IMR-90 (cell line): ENCODE measurements around the gene GPC6. TPM values are rescaled to one million over a fixed set of nuclear protein-coding genes. Genes with fewer than 3 reads are reported as not detected.

Experiments used
- ATAC-seq: fragments of 200-7000 bp; cut with Tn5 transposase; 2 replicates; pipeline ENCODE4 v1.9.1; 2020; ENCODE audit warnings: low read depth, mild to moderate bottlenecking, moderate library complexity
- BruUV-seq: library from RNA; stranded (reverse); fragments of 400-500 nt; replicated peaks from 2 replicates; lab custom pipeline; 2021; lab: Mats Ljungman, UMichigan
- CTCF ChIA-PET: fragments of 300-600 bp; formaldehyde crosslinking; extraction: SDS; loops from one replicate; lab custom pipeline; 2021; ENCODE audit warnings: antibody characterized with exemption; lab: Yijun Ruan, JAX
- POLR2A ChIA-PET: fragments of 300-600 bp; sonication (Branson Sonifier 250); formaldehyde crosslinking; loops from one replicate; lab custom pipeline; 2022; ENCODE audit warnings: antibody characterized with exemption; ENCODE audit not compliant: unreplicated experiment; lab: Charles Lee
- DNase-seq: peaks from one replicate; pipeline ENCODE4 v3.0.0; 2013
- H2AFZ ChIP-seq: replicated peaks from 2 replicates; pipeline ENCODE3; 2013; ENCODE audit warnings: low read length, mild to moderate bottlenecking; ENCODE audit not compliant: poor library complexity
- H2AK5ac ChIP-seq: 2 replicates; pipeline ENCODE4 v1.6.1; 2013; ENCODE audit warnings: low read depth, low read length, inconsistent platforms
- H2AK9ac ChIP-seq: replicated peaks from 2 replicates; pipeline ENCODE3; 2013; ENCODE audit warnings: mild to moderate bottlenecking, low read depth, low read length, moderate library complexity; ENCODE audit not compliant: poor library complexity
- H2BK120ac ChIP-seq: 2 replicates; pipeline ENCODE4 v1.6.1; 2013; ENCODE audit warnings: low read depth, low read length, inconsistent platforms
- H2BK15ac ChIP-seq: 3 replicates; pipeline ENCODE4 v1.6.1; 2013; ENCODE audit warnings: low read depth, low read length, inconsistent platforms
- H2BK20ac ChIP-seq: 2 replicates; pipeline ENCODE4 v1.6.1; 2013; ENCODE audit warnings: low read depth, mild to moderate bottlenecking, inconsistent platforms, low read length, moderate library complexity
- H2BK5ac ChIP-seq: 2 replicates; pipeline ENCODE4 v1.6.1; 2013; ENCODE audit warnings: mild to moderate bottlenecking, low read depth, low read length, inconsistent platforms; ENCODE audit not compliant: poor library complexity, severe bottlenecking
- H3K14ac ChIP-seq: replicated peaks from 2 replicates; pipeline ENCODE4 v1.6.1; 2013; ENCODE audit warnings: low read depth, low read length, inconsistent platforms
- H3K18ac ChIP-seq: 2 replicates; pipeline ENCODE4 v1.6.1; 2013; ENCODE audit warnings: low read depth, low read length, control low read depth
- H3K23ac ChIP-seq: 2 replicates; pipeline ENCODE4 v1.6.1; 2013; ENCODE audit warnings: low read depth, low read length, inconsistent platforms
- H3K27ac ChIP-seq: 2 replicates; pipeline ENCODE4 v1.5.1; 2013; ENCODE audit warnings: mild to moderate bottlenecking, control low read depth, low read length; ENCODE audit not compliant: insufficient read depth
- H3K27me3 ChIP-seq: 2 replicates; pipeline ENCODE4 v1.6.1; 2013; ENCODE audit warnings: low read length; ENCODE audit not compliant: control insufficient read depth, insufficient read depth
- H3K36me3 ChIP-seq: 2 replicates; pipeline ENCODE4 v1.6.1; 2013; ENCODE audit warnings: low read length, mixed read lengths; ENCODE audit not compliant: control insufficient read depth, insufficient read depth
- H3K4ac ChIP-seq: 2 replicates; pipeline ENCODE4 v1.6.1; 2013; ENCODE audit warnings: low read depth, low read length, inconsistent platforms
- H3K4me1 ChIP-seq: 2 replicates; pipeline ENCODE4 v1.6.1; 2013; ENCODE audit warnings: low read length, mixed read lengths; ENCODE audit not compliant: control insufficient read depth, insufficient read depth
- H3K4me2 ChIP-seq: 2 replicates; pipeline ENCODE4 v1.6.1; 2013; ENCODE audit warnings: low read depth, mild to moderate bottlenecking, control low read depth, low read length, moderate library complexity
- H3K4me3 ChIP-seq: 2 replicates; pipeline ENCODE4 v1.5.1; 2013; ENCODE audit warnings: low read depth, mild to moderate bottlenecking, control low read depth, low read length, moderate library complexity; ENCODE audit not compliant: insufficient read depth
- H3K56ac ChIP-seq: 2 replicates; pipeline ENCODE4 v1.6.1; 2013; ENCODE audit warnings: low read length, inconsistent platforms; ENCODE audit not compliant: insufficient read depth; ENCODE audit errors: extremely low read depth
- H3K79me1 ChIP-seq, 2 experiments: 2 replicates each; pipeline ENCODE4 v1.6.1; 2013; ENCODE audit warnings: low read length in 2 of 2, inconsistent platforms in 1 of 2, low read depth in 1 of 2
- H3K9ac ChIP-seq: 2 replicates; pipeline ENCODE4 v1.6.1; 2013; ENCODE audit warnings: low read depth, low read length, control low read depth
- H3K9me1 ChIP-seq: 2 replicates; pipeline ENCODE4 v1.6.1; 2013; ENCODE audit warnings: low read length, inconsistent platforms; ENCODE audit not compliant: insufficient read depth
- H3K9me3 ChIP-seq: 2 replicates; pipeline ENCODE4 v1.6.1; 2013; ENCODE audit warnings: low read length; ENCODE audit not compliant: control insufficient read depth, insufficient read depth
- H4K20me1 ChIP-seq: 2 replicates; pipeline ENCODE4 v1.6.1; 2013; ENCODE audit warnings: low read length, inconsistent platforms; ENCODE audit not compliant: insufficient read depth
- H4K5ac ChIP-seq: 2 replicates; pipeline ENCODE4 v1.6.1; 2013; ENCODE audit warnings: mild to moderate bottlenecking, low read depth, low read length, control low read depth
- H4K8ac ChIP-seq, 2 experiments: 2 replicates each; pipeline ENCODE4 v1.6.1; 2013; ENCODE audit warnings: low read depth in 2 of 2, low read length in 2 of 2, control low read depth in 1 of 2, inconsistent platforms in 1 of 2
- H4K91ac ChIP-seq: 2 replicates; pipeline ENCODE4 v1.6.1; 2013; ENCODE audit warnings: low read depth, low read length, inconsistent platforms; ENCODE audit not compliant: insufficient read depth
- CEBPB ChIP-seq: IDR thresholded peaks from 2 replicates; pipeline ENCODE4 v1.6.1; 2012; ENCODE audit warnings: low read depth, low read length, improper control_type of control experiment
- ELK1 ChIP-seq: fragments of 150-350 bp; IDR thresholded peaks from 2 replicates; pipeline ENCODE4 v1.6.1; 2016; ENCODE audit warnings: low read depth, mild to moderate bottlenecking, low read length, moderate library complexity, borderline replicate concordance
- WGBS, 2 experiments: methylation state at CpG; one replicate each; pipeline versions ENCODE4 v1.1.5 to v1.1.7; 2013; ENCODE audit warnings: missing lambda C conversion rate in 2 of 2; ENCODE audit not compliant: insufficient read length in 1 of 2; ENCODE audit errors: extremely low coverage in 2 of 2; 5-methylcytosine and 5-hydroxymethylcytosine counted together
- dilution Hi-C: fragments of 300-500 bp; cut with HindIII; formaldehyde crosslinking; loops from one replicate; pipeline ENCODE4 v1.14.3; 2018; ENCODE audit warnings: low sequenced_read_pairs; ENCODE audit not compliant: unreplicated experiment
- in situ Hi-C: fragments of 300-500 bp; cut with MboI; formaldehyde crosslinking; loops from 3 replicates; pipeline ENCODE4 v1.14.3; 2019; ENCODE audit warnings: low sequenced_read_pairs, inconsistent platforms, mixed read lengths
- intact Hi-C: fragments of 100-400 bp; cut with micrococcal nuclease; formaldehyde crosslinking; loops from 2 replicates; pipeline ENCODE4 v1.10.0; 2022
- polyA plus RNA-seq, 3 experiments: library from polyadenylated mRNA; depleted of rRNA; stranded (reverse); fragments of >200 nt; gene quantifications; 2 replicates each; pipeline ENCODE4 v1.2.3, GENCODE V29; 2012; ENCODE audit warnings: low replicate concordance in 1 of 3
- total RNA-seq: library from RNA; depleted of rRNA; stranded (reverse); fragments of >200 nt; gene quantifications from 2 replicates; pipeline ENCODE4 v1.2.3, GENCODE V29; 2012

GPC6 gene
- total and polyA plus RNA-seq, 2 of the 4 experiments (the other 2 are of a cell fraction) = 14.9 to 39.4 TPM

- no peaks in the 10 kb centered on the region for H3K9me1 ChIP-seq
- ATAC-seq = no peak
- ChIA-PET CTCF (interaction anchor here (0.6 to 1.1 kb wide), 2 partner anchors 189 to 339 kb away, joined by 3 read pairs; no protein-coding TSS in a partner anchor), POLR2A (no interaction called here)
- H3K4me3 ChIP-seq = no peak overlapping the region
- H4K5ac ChIP-seq = peak overlapping the region; percentile 75; the same call in 1 of the 2 replicates
- peaks cover 7% of the 10 kb centered on the region; the same call in 1 of the 2 replicates for H3K4me1 ChIP-seq
- H2BK15ac ChIP-seq = peak overlapping the region; percentile 45; the same call in 2 of the 3 replicates
- peak overlapping the region; percentile 31 for H2BK5ac ChIP-seq
- in situ Hi-C loops (no loop called here), dilution Hi-C loops (no loop called here), intact Hi-C loops (loop anchor here (5.0 kb wide), 1 partner anchor 550 kb away; the partner anchor contains the start of gene GPC6)
- H2BK120ac ChIP-seq = peak overlapping the region; percentile 62
- WGBS, 2 experiments = 93% methylated on average over 3 of the region's 5 CpGs; no CpG with 5 or more reads in 1 of the 2 experiments
- H2AK5ac ChIP-seq = peak overlapping the region; percentile 56; the same call in 1 of the 2 replicates
- H3K9ac ChIP-seq = no peak overlapping the region
- TF ChIP-seq ELK1 = no peak
- 0 out of 2 replicates have a peak, but pooled peaks have one; percentile 14 for TF ChIP-seq CEBPB
- peak overlapping the region; percentile 74 for H3K4ac ChIP-seq
- peak overlapping the region; percentile 83 for H2BK20ac ChIP-seq
- no peak overlapping the region for H3K4me2 ChIP-seq
- H3K14ac ChIP-seq = 0 out of 2 replicates have a peak overlapping the region, but pooled peaks have one; percentile 32
- H3K9me3 ChIP-seq = no peaks in the 10 kb centered on the region
- peak overlapping the region; percentile 67; the same call in 1 of the 2 replicates for H3K18ac ChIP-seq
- H3K27me3 ChIP-seq = no peaks in the 10 kb centered on the region
- H4K91ac ChIP-seq = peak overlapping the region; percentile 27; the same call in 1 of the 2 replicates
- H3K36me3 ChIP-seq = no peaks in the 10 kb centered on the region
- no peak overlapping the region for H2AFZ ChIP-seq
- 0 out of 2 replicates have a peak overlapping the region, but pooled peaks have one; percentile 11 for H3K23ac ChIP-seq
- H4K20me1 ChIP-seq = no peaks in the 10 kb centered on the region
- H3K79me1 ChIP-seq = no peaks in the 10 kb centered on the region
- no peak overlapping the region for H2AK9ac ChIP-seq
- H3K56ac ChIP-seq = 0 out of 2 replicates have a peak overlapping the region, but pooled peaks have one; percentile 50
- H3K27ac ChIP-seq = no peak overlapping the region
- BruUV-seq = no TSS peak
- H4K8ac ChIP-seq = peak overlapping the region in 1 of 2 experiments; percentile 65; a peak in 2 of 4 replicates
- DNase-seq = peak; percentile 49
Measured at GRCh38 chr13:93776936-93777335, 550.3 kb downstream of the GPC6 start.
